Erythroblast (primary cell): Measurements from ENCODE around the gene PSG1.
"Not testable (repeated sequence)": the region's sequence is repeated elsewhere in the genome, so short reads cannot be mapped to it uniquely, and the experiment has no call there.

Experiments
- DNase-seq, 2 experiments: peaks; one replicate each; lab custom pipeline; 2025; lab: John Stamatoyannopoulos, UW
- GATA1 ChIP-seq: IDR thresholded peaks from 2 replicates; pipeline ENCODE4 v1.6.1; 2011; ENCODE audit warnings: low read depth, mild to moderate bottlenecking, control low read depth, low read length, moderate library complexity
- POLR2A ChIP-seq: IDR thresholded peaks from 2 replicates; pipeline ENCODE4 v1.6.1; 2011; ENCODE audit warnings: mild to moderate bottlenecking, low read length

Gene PSG1

DNA sequence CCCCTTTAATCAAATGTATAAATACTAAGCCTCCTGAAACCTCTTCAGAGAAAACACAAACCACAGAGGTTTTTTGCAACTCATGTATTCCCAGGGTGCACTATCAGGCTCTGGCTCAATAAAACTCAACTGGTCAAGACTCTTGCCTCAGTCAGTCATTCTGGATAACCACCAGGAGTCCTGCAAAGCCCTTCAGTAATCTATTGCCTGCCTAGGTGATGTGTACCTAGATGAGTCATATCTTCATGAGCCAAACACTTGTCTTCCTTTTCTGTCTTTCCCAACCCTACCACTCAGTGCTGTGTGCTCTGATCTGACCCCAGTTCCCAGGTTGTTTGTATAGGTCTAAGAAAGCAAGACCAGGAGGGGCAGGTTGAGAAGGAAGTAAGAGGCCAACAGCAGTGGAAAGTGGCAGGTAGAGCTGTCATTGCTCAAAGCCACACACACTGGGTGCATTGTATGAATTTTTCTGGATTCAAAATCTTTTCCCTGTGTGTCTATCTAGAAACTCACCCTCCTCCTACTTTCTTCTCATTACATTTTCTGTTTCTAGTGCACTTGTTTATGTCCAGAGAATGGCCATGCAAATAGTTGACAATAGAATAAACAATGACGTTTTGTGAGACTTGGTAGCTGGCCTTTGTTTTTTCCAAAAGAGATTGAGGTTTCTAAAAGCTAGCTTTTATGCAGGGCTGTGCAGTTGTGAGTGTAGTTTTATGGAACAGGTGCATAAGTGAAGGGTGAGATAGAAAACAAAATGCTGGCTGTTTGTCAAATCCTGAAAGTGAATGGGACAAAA lies 48.1 kb downstream of the PSG1 start:
- DNase-seq, result no peak
- TF ChIP-seq GATA1, result no peak
- TF ChIP-seq POLR2A, result no peak

DNA sequence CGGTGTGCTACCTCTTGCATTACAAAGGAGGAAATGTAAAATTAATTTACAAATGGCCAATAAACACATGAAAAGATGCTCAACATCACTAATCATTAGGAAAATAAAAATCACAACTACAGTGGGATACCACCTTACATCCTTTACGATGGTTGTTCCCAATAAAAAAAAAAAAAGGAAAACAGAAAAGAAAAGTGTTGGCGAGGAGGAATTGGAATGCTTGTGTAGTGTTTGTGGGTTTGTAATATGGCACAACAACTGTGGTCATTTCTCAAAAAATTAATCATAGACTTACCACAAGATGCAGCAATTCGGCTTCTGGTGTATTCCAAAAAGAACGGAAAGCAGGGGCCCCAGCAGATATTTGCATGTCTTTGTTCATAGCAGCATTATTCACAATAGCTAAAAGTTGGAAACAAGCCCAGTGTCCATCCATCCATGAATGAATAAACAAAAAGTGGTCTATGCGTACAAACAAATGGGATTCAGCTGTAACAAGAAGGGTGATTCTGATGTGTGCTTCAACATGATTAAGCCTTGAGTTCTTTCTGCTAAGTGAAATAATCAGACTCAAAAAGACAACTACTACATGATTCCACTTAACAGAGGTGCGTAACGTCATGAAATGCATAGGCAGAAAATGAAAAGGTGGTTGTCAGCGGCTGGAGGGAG lies 58.1 kb downstream of the PSG1 start:
- DNase-seq, result not testable (repeated sequence)

DNA sequence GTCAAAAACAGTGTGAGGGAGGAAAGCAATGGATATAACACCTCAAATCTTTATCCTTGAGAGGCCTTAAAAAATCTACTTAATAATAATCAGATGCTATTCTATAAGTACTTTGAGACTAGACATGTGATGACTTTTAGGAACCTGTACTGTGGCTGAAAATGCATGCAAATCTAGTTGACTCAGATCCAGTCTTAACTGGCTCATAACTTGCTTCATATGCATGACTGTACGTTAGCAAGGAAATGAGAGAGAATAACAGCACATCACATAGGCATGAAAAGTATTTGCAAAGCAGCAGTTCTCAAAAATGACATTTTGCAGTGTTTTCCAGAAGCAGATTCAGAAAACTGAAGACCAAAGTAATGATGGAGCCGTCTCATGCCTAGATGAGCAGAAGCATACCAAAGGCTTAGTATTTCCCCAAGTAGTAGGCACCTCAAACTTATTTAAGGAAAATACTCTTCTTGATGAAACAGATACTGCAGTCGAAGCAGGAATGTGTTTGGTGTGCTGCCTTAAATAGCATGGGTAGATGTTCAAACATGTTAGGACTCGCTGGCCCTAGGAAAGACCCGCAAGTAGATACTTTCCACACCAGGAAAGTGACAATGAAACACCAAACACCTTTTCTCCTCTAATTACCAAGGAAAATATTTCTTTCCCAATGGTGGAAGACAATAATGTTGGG lies 59.4 kb downstream of the PSG1 start:
- not testable (repeated sequence) for DNase-seq

DNA sequence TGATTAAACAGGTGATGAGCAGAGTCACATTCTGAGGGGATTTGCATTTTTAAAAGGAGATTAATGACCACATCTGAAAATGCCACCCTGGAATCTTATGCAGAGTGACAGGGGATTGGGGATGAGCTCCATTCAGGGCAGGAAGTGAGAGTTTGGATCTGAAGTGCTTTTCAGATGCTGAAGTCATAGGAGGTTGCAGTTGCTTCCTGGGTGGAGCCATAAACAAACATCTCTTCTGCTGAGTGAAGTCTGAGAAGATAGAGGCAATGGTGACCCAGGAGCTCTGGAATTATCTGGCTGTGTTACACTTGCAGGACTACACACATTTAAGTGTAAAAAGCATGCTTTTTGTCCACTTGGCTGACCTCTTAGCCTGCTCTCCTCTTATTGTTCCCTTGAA lies 62.6 kb downstream of the PSG1 start:
- DNase-seq, result no peak
- TF ChIP-seq GATA1, result no peak
- no peak for TF ChIP-seq POLR2A
